Lung (tissue), 13 donors: ENCODE data around the gene SPIRE1. TPM values are rescaled to one million over a fixed set of nuclear protein-coding genes. Genes with fewer than 3 reads are reported as not detected.

Experiments used
- ATAC-seq: fragments of 200-7000 bp; cut with Tn5 transposase; one replicate; pipeline ENCODE4 v1.9.1; 2020; ENCODE audit warnings: moderate number of reproducible peaks; ENCODE audit not compliant: insufficient read depth, low FRiP score
- DNase-seq, 3 donors: peaks; one replicate each; pipeline ENCODE4 v3.0.0-alpha.2; 2013 to 2017
- H3K27ac ChIP-seq, 2 donors: one replicate each; pipeline ENCODE4 v1.5.1; 2013; ENCODE audit warnings: mild to moderate bottlenecking in 2 of 2, moderate library complexity in 2 of 2, control low read depth in 1 of 2, inconsistent platforms in 1 of 2, low read depth in 1 of 2, low read length in 1 of 2
- H3K27me3 ChIP-seq, 3 donors: one replicate each; pipeline ENCODE4 v1.5.1; 2013; ENCODE audit warnings: low read length in 2 of 3; ENCODE audit not compliant: control insufficient read depth in 3 of 3, insufficient read depth in 3 of 3
- H3K36me3 ChIP-seq, 4 donors: one replicate each; pipeline ENCODE4 v1.5.1; 2013; ENCODE audit warnings: low read length in 4 of 4, mild to moderate bottlenecking in 1 of 4, moderate library complexity in 1 of 4; ENCODE audit not compliant: control insufficient read depth in 4 of 4, insufficient read depth in 4 of 4
- H3K4me1 ChIP-seq, 5 donors: one replicate each; pipeline ENCODE4 v1.5.1; 2013; ENCODE audit warnings: low read length in 5 of 5, mild to moderate bottlenecking in 2 of 5, moderate library complexity in 1 of 5; ENCODE audit not compliant: control insufficient read depth in 5 of 5, insufficient read depth in 5 of 5
- H3K4me3 ChIP-seq: one replicate; pipeline ENCODE4 v1.5.1; 2013; ENCODE audit warnings: mild to moderate bottlenecking, control low read depth, moderate library complexity
- H3K9ac ChIP-seq, 2 donors: one replicate each; pipeline ENCODE4 v1.5.1; 2013; ENCODE audit warnings: low read length in 2 of 2, control low read depth in 1 of 2; ENCODE audit not compliant: insufficient read depth in 1 of 2
- H3K9me3 ChIP-seq, 4 donors: one replicate each; pipeline ENCODE4 v1.5.1; 2013; ENCODE audit warnings: low read length in 3 of 4, mild to moderate bottlenecking in 1 of 4, moderate library complexity in 1 of 4; ENCODE audit not compliant: control insufficient read depth in 4 of 4, insufficient read depth in 3 of 4
- CTCF ChIP-seq: IDR thresholded peaks from 2 replicates; pipeline ENCODE4 v1.5.1; 2012; ENCODE audit warnings: mild to moderate bottlenecking; ENCODE audit errors: control extremely low read depth, extremely low read depth
- WGBS, 2 donors: extraction: QIAGEN DNeasy Blood & Tissue Kit; methylation state at CpG; one replicate each; pipeline ENCODE4 v1.1.7; 2013; 5-methylcytosine and 5-hydroxymethylcytosine counted together
- polyA plus RNA-seq, 2 donors: library from polyadenylated mRNA; stranded (reverse); fragments of 200-250 nt; gene quantifications; one replicate each; pipeline ENCODE4 v1.2.1, GENCODE V29; 2013
- small RNA-seq: library from RNA; depleted of rRNA; stranded (forward); fragments of <200 nt; gene quantifications from one replicate; pipeline ENCODE3, GENCODE V24; 2014; ENCODE audit warnings: low replicate concordance
- total RNA-seq, 2 donors: library from RNA; depleted of rRNA in 1 of 2; stranded (reverse); fragments of >200 nt in 1 of 2; gene quantifications; one replicate each; pipeline ENCODE4 v1.2.1, GENCODE V29; 2014 to 2021
- donor health status: control.
- donor health status: control.
- donor health status: Bipolar disorder and iron deficiency.
- donor health status: healthy.
- donor health status: DM: yes; HTN: yes; CAD: no.

Gene SPIRE1
- total and polyA plus RNA-seq, 4 donors: 8.7 to 34.0 (median 14.8) TPM

GRCh38 chr18:12398625-12399024 is 259.3 kb downstream of the SPIRE1 start:
- no peak overlapping the region for H3K27ac ChIP-seq
- H3K9ac ChIP-seq: no peak overlapping the region
- WGBS, 2 donors: 72 to 83% methylated on average over 5 of the region's 5 CpGs
- no peaks in the 10 kb centered on the region for H3K9me3 ChIP-seq
- no peak for ATAC-seq
- no peaks in the 10 kb centered on the region for H3K4me1 ChIP-seq
- H3K36me3 ChIP-seq: no peaks in the 10 kb centered on the region
- no peak for DNase-seq
- H3K27me3 ChIP-seq: peaks cover 0 to 2% (median 0%) of the 10 kb centered on the region in 3 donors
- H3K4me3 ChIP-seq: no peak overlapping the region
- TF ChIP-seq CTCF: no peak

- no peak for ATAC-seq
- 90 to 97% methylated on average over 6 of the region's 6 CpGs for WGBS, 2 donors
These were observed 260.1 kb downstream of the SPIRE1 start for GRCh38 chr18:12397793-12398192.

GRCh38 chr18:12397254-12397653 is 260.7 kb downstream of the SPIRE1 start:
- peaks cover 0 to 2% (median 0%) of the 10 kb centered on the region in 3 donors for H3K27me3 ChIP-seq
- no peak for TF ChIP-seq CTCF
- H3K9me3 ChIP-seq: no peaks in the 10 kb centered on the region
- H3K36me3 ChIP-seq: no peaks in the 10 kb centered on the region
- ATAC-seq (no peak), DNase-seq (no peak)
- no peaks in the 10 kb centered on the region for H3K4me1 ChIP-seq
- no peak overlapping the region for H3K27ac ChIP-seq
- 93 to 94% methylated on average over 9 of the region's 9 CpGs for WGBS, 2 donors
- H3K4me3 ChIP-seq: no peak overlapping the region
- no peak overlapping the region for H3K9ac ChIP-seq

More at GRCh38 chr18:12397793-12398192, 260.1 kb downstream of the SPIRE1 start:
- TF ChIP-seq CTCF: no peak
- no peak for DNase-seq
- H3K27me3 ChIP-seq: peaks cover 0 to 2% (median 0%) of the 10 kb centered on the region in 3 donors
- H3K9ac ChIP-seq: no peak overlapping the region
- H3K36me3 ChIP-seq: no peaks in the 10 kb centered on the region
- no peak overlapping the region for H3K4me3 ChIP-seq
- H3K27ac ChIP-seq: no peak overlapping the region
- no peaks in the 10 kb centered on the region for H3K9me3 ChIP-seq
- no peaks in the 10 kb centered on the region for H3K4me1 ChIP-seq

Small RNA genes within 50 kb of the gene (small RNA-seq; reads per million reads assigned to genes)
- not detected for gene RNU7-129P

Other genes starting within 250 kb of the SPIRE1 start
- gene CEP76, start 44.6 kb upstream of the SPIRE1 start, total RNA-seq: 10 to 100 TPM in 1 of 2 donors, 1 to 10 TPM in 1; 4.4 to 10.4 TPM
- gene CEP76, start 44.6 kb upstream of the SPIRE1 start, polyA plus RNA-seq: 1 to 10 TPM; 3.0 to 3.5 TPM
- gene PSMG2, start 44.9 kb upstream of the SPIRE1 start, total RNA-seq: 10 to 100 TPM; 53.3 to 60.7 TPM
- gene PSMG2, start 44.9 kb upstream of the SPIRE1 start, polyA plus RNA-seq: 100 to 1,000 TPM in 1 of 2 donors, 10 to 100 TPM in 1; 61.8 to 117 TPM
- 10 to 100 TPM; 47.8 to 79.9 TPM for gene PTPN2, start 226.1 kb upstream of the SPIRE1 start, total RNA-seq
- gene PTPN2, start 226.1 kb upstream of the SPIRE1 start, polyA plus RNA-seq: 10 to 100 TPM; 51.0 to 77.6 TPM